NCI-H1930 (cell line): ENCODE data around the gene POU4F1.

ENCODE experiments used
- DNase-seq, 2 experiments: peaks; one replicate each; lab custom pipeline; 2025; lab: John Stamatoyannopoulos, UW

POU4F1 gene

DNA sequence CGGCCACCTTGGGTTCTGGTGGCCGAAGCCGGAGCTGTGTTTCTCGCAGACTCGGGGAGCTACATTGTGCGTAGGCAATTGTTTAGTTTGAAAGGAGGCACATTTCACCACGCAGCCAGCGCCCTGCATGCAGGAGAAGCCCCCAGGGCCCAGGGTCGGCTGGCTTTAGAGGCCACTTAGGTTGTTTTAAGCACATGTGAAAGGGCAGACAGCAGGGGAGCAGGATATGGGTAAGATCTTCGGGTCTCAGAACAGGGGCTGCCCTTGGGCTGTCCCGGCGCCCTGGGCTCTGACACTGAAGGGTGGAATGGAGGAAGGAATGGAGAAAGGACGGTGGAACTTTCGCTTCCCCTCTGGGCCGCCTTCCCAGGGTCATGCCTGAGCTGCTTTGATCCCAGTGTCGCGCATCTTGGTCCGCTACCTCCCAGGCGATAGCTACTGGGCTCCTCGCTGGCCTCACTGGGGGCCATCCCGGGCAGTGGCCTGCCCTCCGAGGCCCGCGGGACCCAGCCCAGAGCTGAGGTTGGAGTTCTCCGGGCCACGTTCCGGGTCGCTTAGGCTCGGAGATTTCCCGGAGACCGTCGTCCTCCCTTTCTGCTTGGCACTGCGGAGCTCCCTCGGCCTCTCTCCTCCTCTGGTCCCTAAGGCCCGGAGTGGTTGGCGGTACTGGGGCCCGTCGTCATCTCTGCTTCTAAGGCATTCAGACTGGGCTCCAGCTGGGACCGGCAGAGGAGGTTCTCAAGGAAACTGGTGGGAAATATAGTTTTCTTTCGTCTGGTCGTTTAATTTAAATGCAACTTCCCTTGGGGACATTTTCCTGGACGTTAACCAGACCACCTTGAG, 4.3 kb upstream of the POU4F1 start:
- no peak for DNase-seq

- DNase-seq, result no peak
Observed at GRCh38 chr13:78606471-78607408, 3.4 kb upstream of the POU4F1 start.

GRCh38 chr13:78604782-78605611, 1.6 kb upstream of the POU4F1 start:
- peak; percentile 8 to 16 for DNase-seq

DNA sequence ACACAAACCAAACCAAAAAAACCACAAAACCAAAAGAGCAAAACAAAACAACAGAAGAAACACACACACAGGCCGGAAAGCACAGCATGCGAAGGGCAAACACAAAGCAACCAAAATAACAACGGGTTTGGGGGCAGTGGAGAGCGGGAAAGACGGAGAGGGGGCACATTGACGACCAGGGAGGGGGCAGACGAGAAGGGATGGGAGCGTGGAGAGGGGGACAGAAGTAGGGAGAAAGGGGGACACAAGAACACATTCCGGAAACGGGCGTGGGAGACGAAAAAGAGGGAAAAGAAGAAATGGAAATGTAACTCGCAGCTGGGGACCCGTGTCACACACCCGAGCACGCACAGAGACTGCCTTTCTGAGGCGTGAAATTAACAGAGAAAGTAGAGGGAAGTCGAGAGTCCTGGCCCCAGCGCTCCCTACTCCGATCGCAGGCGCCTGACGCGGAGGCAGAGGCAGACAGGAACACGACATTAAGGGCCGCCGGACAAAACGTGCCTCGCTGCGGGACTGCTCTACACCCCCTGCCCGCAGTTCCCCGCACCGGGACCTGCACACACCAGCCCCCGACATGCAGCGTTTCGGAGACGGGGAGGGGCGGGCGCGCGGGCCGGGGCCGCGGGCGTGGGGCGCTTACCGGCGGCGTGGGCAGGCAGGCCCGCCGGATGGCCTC, 652 bp downstream of the POU4F1 start:
- DNase-seq, result no peak

DNA sequence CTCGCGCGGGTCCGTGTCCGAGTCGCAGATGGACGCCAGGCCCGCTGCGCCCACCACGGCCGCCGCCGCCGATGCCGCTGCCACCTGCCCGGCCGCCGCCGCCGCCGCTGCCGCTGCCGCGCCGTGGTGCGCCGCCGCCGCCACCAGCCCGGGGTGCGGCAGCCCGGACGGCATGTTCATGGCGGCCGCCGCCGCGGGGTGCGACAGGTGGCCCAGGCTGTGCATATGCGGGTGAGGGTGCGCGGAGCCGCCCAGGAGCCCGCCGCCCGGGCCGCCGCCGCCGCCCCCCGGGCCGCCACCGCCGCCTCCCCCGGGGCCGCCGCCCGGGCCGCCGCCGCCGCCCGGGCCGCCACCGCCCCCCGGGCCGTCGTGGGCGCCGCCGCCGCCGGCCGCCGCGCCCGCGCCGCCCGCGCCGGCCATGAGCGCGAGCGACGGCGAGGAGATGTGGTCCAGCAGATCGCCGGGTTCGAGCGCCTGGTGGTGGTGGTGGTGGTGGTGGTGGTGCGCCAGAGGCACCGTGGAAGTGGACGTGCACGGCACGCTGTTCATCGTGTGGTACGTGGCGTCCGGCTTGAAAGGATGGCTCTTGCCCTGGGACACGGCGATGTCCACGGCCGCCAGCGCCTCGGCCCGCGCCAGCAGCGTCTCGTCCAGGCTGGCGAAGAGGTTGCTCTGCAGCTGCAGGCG, 1.3 kb downstream of the POU4F1 start:
- no peak for DNase-seq

GRCh38 chr13:78601124-78601873, 2.1 kb downstream of the POU4F1 start:
- DNase-seq, result no peak

DNA sequence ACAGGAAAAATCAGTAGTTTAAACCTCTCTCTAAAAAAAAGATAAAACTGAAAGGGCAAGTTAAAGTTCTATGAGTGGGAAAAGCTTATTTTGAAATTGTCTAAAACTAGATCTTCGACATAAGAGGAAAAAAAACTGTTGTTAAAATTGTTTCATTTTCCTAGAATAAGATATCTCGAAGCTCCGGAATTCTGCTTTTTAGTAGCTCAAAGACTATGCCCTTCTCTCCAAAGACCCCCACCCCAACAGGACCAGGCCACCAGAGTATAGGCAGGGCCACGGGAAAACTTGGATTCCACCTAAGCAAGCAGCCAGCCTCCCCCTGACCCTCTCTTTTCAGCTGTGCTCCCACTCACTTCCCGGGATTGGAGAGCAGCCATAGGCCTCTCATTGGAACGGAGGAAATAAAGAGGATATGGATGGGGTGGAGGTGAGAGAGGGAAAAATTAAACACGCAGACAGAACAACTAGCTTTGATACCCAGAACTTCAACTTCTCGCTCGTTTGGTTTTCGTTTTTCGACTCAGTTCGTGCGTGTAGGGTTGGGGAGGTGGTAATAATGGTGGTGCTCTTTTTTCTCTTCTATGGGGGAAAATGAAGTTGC, 3.0 kb downstream of the POU4F1 start:
- DNase-seq, result no peak

GRCh38 chr13:78599645-78600279, 3.6 kb downstream of the POU4F1 start:
- DNase-seq, result no peak

- DNase-seq, result no peak
Observed at GRCh38 chr13:78598966-78599644, 4.2 kb downstream of the POU4F1 start.

- no peak for DNase-seq
Observed at GRCh38 chr13:78598116-78598781, 5.1 kb downstream of the POU4F1 start.

DNA sequence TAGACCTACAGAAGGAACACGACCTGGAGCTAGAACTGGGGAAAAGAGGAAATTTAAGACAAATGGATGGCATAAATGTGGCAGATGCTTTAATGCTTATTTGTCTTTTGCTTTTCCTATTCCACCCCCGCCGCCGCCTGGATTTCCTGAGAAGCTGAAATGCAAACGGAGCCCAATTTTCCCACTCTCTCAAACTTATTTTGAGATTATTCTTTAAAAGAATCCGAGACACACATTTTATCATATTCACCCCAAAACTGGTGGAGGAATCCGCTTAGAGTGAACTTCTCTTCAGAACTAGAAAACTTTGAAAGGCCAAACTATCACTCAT, 5.8 kb downstream of the POU4F1 start:
- DNase-seq, result no peak

DNA sequence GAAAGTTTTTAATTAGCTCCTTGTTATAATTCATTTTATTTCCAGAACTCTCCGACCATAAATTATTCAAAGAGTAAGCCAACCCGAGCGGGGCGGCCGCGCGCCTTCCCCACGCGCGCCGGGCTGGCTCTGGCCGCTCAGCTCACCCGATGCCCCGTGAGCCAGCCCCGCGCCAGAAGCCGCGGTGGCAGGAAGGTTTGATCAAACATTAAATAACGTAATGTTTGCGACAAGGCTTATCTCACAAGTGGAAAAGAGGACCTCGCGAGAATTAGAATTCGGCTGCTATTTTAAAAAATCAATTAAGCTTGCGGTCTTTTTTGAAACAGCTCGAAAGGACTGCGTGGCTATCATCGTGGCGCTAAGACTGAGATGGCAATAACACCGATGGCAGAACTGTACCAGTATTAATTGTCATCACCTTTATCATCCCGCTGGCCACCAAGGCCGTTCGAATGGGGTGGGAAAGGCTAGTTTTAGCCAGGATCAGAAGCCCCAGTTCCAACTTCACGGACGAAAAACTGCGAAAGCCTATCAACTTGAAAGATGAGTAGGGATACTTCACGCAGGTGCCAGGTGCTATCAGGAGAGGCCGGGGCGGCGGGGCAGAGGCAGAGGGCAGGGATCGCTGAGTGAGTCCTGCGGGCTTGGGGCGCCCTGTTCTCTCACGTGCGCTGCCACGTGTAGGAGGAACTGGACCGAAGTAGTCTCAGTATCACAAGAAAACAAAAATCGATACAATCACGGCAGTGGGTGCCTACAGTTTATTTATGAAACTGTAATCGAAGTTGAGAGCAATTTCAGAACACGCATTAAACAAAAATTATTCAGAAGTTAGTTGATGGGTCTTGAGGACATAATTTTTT, 6.4 kb downstream of the POU4F1 start:
- DNase-seq, result no peak

GRCh38 chr13:78596399-78596735, 7.0 kb downstream of the POU4F1 start:
- no peak for DNase-seq

DNA sequence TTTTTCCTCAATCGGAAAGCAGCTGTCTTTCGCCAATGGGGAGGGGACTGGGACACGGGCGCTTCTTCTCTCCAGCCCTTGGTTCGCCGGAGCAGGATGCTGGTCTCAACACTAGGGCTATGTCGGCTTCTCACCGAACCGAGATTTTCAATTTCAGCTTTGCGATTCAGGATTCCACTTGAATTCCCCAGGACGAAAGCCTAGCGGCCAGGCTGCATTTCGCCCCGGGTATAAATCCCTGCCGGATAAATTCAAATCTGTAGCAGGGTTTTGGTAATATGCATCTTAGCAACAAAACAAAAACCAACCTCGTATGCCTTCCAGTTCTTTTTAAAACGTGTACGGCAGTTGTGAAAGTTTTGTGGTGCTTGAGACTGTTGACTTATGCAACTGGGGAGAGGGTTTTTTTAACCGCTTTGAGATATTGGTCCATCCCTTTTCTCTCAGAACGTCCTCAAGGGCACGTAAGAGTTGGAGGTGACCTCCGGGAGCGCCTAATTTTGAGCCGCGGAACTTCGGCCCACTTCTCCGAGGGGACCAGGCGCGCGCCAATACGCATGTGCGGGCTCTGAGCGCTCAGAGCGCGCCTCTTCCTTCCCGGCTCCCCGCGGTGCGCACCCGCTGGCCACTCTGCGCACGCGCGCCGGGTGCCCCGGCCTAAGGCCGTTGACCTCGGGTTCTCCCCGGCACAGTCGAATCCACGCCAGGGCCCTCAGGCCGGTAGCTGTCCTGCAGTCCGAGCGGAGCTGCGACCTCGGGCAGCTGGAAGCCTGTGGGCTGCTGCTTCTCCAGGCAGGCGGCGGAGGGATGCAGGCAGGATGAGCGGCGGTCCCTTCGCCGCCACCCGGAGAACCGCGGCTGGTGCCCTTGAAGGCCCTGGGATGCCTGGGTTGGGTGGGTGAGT, 7.6 kb downstream of the POU4F1 start:
- DNase-seq, result peak in 1 of 2 experiments; percentile 10

DNA sequence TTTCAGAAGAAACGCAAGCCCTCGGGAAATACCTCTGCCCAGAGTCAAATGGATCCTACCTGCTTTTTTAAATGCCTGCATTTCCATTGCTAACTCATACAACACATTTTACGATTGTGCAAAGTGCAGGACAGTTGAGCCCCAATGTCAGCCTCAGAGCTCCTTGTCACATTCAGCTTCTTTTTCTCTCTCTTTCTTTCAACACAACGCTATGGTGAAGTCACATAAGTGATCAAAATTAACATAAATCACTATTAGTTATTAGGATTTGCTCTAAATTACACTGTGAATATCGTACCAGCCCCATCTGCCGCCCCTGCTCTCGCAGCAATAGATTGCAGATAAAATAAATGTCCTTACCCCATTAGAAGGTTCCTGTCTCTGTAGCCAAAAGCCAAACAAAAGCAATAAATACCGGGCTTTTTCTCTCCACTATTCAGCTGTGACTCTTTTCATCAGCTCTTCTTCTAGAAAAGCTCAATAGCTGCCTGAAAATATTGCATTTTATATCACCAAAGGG, 8.8 kb downstream of the POU4F1 start:
- DNase-seq, result no peak
